Esophagus muscularis mucosa (tissue), 3 donors: Measurements from ENCODE around the gene INSIG1.

Experiments used
- POLR2AphosphoS5 ChIP-seq, 2 donors: sonication (generic); formaldehyde crosslinking; IDR thresholded peaks; one replicate each; pipeline ENCODE4 v1.6.1; 2017; ENCODE audit warnings: antibody characterized with exemption in 2 of 2
- TF ChIP-seq, protein P1 (sequence below), 3 experiments: fragments of 200-600 bp in 2 of 3; fragments of 450-650 bp in 1 of 3; sonication (generic) in 2 of 3; IDR thresholded peaks; one replicate each; pipeline ENCODE4 v1.5.1; 2017 to 2019; ENCODE audit warnings: antibody characterized with exemption in 3 of 3, mild to moderate bottlenecking in 2 of 3, moderate library complexity in 1 of 3

DNA sequence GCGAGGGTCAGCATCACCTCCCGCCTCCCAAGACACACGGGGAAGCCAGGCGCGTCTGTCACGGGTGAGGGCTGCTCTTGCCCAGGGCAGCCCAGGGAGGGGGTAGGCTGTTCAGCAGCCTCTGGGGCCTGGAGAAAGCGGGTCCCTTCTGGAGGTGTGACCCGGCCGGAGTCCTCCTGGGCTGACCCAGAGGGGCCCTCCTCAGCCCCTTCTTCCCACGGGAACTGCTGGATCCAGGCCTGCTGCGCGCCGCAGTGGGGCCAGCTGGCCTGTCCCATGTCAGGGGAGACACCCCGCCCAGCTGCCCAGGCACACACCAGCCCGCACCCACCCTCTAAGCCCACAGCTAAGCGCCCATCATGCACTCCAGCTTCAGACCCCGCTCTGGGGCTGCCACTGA lies 41.8 kb downstream of the INSIG1 start:
- TF ChIP-seq, protein P1, sequence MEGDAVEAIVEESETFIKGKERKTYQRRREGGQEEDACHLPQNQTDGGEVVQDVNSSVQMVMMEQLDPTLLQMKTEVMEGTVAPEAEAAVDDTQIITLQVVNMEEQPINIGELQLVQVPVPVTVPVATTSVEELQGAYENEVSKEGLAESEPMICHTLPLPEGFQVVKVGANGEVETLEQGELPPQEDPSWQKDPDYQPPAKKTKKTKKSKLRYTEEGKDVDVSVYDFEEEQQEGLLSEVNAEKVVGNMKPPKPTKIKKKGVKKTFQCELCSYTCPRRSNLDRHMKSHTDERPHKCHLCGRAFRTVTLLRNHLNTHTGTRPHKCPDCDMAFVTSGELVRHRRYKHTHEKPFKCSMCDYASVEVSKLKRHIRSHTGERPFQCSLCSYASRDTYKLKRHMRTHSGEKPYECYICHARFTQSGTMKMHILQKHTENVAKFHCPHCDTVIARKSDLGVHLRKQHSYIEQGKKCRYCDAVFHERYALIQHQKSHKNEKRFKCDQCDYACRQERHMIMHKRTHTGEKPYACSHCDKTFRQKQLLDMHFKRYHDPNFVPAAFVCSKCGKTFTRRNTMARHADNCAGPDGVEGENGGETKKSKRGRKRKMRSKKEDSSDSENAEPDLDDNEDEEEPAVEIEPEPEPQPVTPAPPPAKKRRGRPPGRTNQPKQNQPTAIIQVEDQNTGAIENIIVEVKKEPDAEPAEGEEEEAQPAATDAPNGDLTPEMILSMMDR (IDR thresholded peaks at IDR 0.05): no peak
- no peak for TF ChIP-seq POLR2AphosphoS5 (IDR thresholded peaks at IDR 0.05)
